ENCODE results near the gene NRCAM.

Gene NRCAM

DNA sequence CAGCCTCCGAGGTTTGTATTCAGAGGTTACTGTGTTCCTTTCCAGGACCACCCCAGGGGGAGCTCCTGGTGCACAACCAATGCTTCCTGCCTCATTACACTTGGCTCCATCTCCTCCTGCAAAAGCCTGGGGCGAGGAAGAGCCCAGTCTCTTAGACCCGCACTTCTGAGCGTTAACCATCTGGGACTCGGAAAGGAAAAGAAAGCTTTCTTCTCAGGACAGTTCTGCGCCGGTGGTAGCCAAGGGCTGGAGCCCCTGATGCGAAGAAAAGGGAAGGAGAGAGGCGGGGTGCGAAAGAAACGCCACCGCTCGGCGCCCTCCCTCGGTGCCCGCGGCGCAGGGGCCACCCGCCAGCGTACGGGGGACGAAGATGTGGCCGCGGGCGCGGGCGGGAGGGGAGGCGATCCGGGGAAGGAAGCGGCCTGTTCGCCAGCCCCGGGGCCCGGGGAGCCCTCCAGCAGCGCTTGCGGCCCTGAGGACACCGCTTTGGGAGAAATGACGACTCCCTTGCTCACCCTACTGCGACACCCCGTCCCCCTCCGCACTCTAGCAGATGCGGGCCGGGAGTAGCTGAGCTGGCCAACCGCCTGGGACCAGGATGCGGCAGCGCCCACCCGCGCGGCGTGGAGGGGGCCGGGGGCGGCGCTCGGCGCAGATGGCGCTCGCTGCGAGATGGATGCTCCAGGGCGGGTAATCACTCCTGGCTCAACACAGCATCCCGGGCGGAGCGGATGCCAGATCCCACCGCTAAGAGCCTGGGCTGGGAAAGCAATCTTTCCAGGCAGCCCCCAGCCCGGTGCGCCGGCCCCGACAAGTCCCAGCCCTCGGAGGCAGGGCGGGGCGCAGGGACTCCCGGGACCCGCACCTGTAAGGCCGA, 1.3 kb downstream of the NRCAM start:
- H3K4me3 ChIP-seq (ENCODE audit: low read depth, low read length) = peak overlapping the region; percentile 45
- peak; percentile 38 for DNase-seq (ENCODE audit: low read depth, low spot score)
- in situ Hi-C loops (cut with HindIII; ENCODE audit: low sequenced_read_pairs) = no loop called here
- TF ChIP-seq, protein P1, sequence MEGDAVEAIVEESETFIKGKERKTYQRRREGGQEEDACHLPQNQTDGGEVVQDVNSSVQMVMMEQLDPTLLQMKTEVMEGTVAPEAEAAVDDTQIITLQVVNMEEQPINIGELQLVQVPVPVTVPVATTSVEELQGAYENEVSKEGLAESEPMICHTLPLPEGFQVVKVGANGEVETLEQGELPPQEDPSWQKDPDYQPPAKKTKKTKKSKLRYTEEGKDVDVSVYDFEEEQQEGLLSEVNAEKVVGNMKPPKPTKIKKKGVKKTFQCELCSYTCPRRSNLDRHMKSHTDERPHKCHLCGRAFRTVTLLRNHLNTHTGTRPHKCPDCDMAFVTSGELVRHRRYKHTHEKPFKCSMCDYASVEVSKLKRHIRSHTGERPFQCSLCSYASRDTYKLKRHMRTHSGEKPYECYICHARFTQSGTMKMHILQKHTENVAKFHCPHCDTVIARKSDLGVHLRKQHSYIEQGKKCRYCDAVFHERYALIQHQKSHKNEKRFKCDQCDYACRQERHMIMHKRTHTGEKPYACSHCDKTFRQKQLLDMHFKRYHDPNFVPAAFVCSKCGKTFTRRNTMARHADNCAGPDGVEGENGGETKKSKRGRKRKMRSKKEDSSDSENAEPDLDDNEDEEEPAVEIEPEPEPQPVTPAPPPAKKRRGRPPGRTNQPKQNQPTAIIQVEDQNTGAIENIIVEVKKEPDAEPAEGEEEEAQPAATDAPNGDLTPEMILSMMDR (IDR thresholded peaks at IDR 0.05; ENCODE audit: low read depth, low read length) = peak; percentile 6

DNA sequence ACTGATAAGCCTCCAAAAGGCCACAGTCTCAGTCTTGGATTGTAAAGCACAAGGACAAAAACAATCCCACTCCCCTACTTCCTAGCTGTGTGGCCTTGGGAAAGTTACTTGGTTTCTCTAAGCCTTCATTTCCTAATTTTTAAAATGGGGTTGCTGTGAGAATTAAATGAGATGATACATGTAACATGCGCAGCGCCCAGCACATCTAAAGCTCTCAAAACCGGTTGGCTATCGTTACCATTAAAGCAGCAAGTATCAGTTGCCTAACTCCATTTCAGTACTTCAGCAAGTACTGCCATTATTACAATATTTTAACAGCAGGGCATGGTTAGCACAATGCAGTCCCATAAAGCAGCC, 1.9 kb downstream of the NRCAM start:
- DNase-seq (ENCODE audit: low read depth, low spot score) = no peak
- in situ Hi-C loops (cut with HindIII; ENCODE audit: low sequenced_read_pairs) = no loop called here
- H3K4me3 ChIP-seq (ENCODE audit: low read depth, low read length) = peak overlapping the region; percentile 45
- TF ChIP-seq, protein P1 (IDR thresholded peaks at IDR 0.05; ENCODE audit: low read depth, low read length) = no peak

DNA sequence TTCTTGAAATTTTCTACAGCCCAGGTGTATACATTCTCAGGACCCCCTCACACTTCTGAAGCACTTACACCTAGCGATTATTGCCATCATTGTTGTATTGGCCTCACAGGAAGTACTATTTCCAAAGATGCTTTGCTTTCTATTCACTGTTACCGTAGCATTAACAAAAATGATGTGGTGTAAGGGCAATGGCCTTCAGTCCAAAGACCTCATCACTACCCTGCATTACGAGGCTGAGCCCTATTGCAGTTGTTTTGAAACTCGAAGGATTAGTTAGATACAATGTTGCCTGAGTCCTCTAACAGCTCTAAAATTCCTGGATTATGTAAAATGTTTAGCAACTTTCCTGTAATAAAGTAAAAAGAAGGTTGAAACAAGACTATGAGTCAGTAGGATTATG, 2.9 kb downstream of the NRCAM start:
- H3K4me3 ChIP-seq (ENCODE audit: low read depth, low read length) = no peak overlapping the region
- in situ Hi-C loops (cut with HindIII; ENCODE audit: low sequenced_read_pairs) = no loop called here
- TF ChIP-seq, protein P1 (IDR thresholded peaks at IDR 0.05; ENCODE audit: low read depth, low read length) = no peak
- DNase-seq (ENCODE audit: low read depth, low spot score) = no peak

DNA sequence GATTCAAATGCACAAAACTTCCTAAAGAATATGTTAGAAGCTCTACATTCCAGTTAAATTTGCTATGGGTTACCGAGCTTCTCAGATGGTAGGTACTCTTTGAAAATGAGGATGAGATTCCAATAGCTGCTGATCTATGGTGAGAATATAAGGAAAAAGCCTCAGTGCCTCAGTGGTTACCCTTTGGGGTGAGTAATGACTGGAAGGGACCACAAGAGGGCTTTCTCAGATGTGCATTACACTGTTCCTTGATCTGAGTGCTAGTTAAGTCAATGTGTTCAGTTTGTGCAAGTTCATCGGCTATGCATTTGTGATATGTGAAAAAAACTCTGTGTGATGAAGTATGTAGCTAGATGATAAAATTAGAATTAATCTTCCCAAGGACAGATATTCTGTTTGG, 3.5 kb downstream of the NRCAM start:
- peak; percentile 32 for DNase-seq (ENCODE audit: low read depth, low spot score)
- TF ChIP-seq, protein P1 (IDR thresholded peaks at IDR 0.05; ENCODE audit: low read depth, low read length) = peak; percentile 67

DNA sequence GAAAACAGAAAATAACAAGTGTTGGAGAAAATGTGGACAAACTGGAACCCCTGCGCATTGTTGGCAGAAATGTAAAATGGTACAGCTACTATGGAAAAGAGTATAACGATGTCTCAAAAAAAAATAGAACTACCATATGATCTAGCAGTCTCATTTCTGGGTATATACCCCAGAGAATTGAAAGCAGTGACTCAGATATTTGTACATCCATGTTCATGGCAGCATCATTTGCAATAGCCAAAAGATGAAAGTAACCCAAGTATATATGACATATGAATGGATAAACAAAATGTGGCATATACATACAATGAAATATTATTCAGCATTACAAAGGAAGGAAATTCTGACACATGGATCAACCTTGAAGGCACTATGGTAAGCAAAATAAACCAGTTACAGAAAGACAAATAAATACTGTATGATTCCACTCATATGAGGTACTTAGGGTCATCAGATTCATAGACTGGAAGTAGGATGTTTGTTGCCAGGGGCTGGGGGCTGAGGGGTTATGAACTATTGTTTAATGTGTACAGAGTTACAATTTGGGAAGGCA, 4.9 kb downstream of the NRCAM start:
- no peak for DNase-seq (ENCODE audit: low read depth, low spot score)
- TF ChIP-seq, protein P1 (IDR thresholded peaks at IDR 0.05; ENCODE audit: low read depth, low read length) = no peak
- no peak overlapping the region for H3K4me3 ChIP-seq (ENCODE audit: low read depth, low read length)
- in situ Hi-C loops (cut with HindIII; ENCODE audit: low sequenced_read_pairs) = no loop called here

More for the DNA sequence above, 3.5 kb downstream of the NRCAM start:
- no peak overlapping the region for H3K4me3 ChIP-seq (ENCODE audit: low read depth, low read length)
- in situ Hi-C loops (cut with HindIII; ENCODE audit: low sequenced_read_pairs) = no loop called here

DNA sequence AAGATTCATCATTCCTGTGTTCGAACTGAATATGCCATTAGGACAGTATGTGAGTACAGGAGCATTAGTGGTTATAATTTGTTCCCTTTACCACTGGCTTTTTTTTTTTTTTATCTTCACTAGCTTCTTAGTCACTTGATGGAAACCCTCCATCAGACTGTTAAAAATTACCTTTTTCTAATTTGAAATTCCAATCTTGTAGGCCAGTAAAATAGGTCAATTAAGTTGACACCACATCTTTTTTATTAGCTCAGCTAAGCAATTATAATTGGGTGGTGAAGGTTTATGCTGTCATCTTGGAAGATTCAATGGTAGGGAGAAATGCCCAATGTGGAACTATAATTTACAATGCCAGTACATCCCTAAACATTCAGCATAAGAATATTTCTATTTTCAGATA, 6.1 kb downstream of the NRCAM start:
- in situ Hi-C loops (cut with HindIII; ENCODE audit: low sequenced_read_pairs) = no loop called here
- no peak for DNase-seq (ENCODE audit: low read depth, low spot score)
- TF ChIP-seq, protein P1 (IDR thresholded peaks at IDR 0.05; ENCODE audit: low read depth, low read length) = no peak
- no peak overlapping the region for H3K4me3 ChIP-seq (ENCODE audit: low read depth, low read length)
